H1 (cell line): Measurements from ENCODE around the gene CEP41.

ENCODE experiments used
- CBX8 ChIP-seq: fragments of 300-800, 300-1000 bp; sonication (generic); IDR thresholded peaks from 2 replicates; pipeline ENCODE4 v1.7.1; 2016; ENCODE audit warnings: low read depth, low read length, borderline replicate concordance
- CEBPB ChIP-seq: IDR thresholded peaks from 2 replicates; pipeline ENCODE4 v1.6.1; 2012; ENCODE audit warnings: low read depth, low read length
- CHD2 ChIP-seq: IDR thresholded peaks from 2 replicates; pipeline ENCODE4 v1.6.1; 2012; ENCODE audit warnings: low read length, improper control_type of control experiment
- EGR1 ChIP-seq: IDR thresholded peaks from 2 replicates; pipeline ENCODE4 v1.6.1; 2011; ENCODE audit warnings: low read depth, low read length, borderline replicate concordance
- EZH2 ChIP-seq: fragments of 200-600 bp; sonication (generic); IDR thresholded peaks from 2 replicates; pipeline ENCODE4 v1.7.1; 2012; ENCODE audit warnings: low read depth, mild to moderate bottlenecking, moderate library complexity, low read length, inconsistent platforms; ENCODE audit not compliant: severe bottlenecking
- POLR2AphosphoS5 ChIP-seq: IDR thresholded peaks from 2 replicates; pipeline ENCODE4 v1.6.1; 2011; ENCODE audit warnings: low read depth, low read length
- SIX5 ChIP-seq: IDR thresholded peaks from 2 replicates; pipeline ENCODE4 v1.6.1; 2011; ENCODE audit warnings: mild to moderate bottlenecking, low read depth, low read length
- SP1 ChIP-seq: IDR thresholded peaks from 2 replicates; pipeline ENCODE4 v1.6.1; 2011; ENCODE audit warnings: low read depth, low read length
- SP2 ChIP-seq: IDR thresholded peaks from 2 replicates; pipeline ENCODE4 v1.6.1; 2012; ENCODE audit warnings: mild to moderate bottlenecking, low read length, inconsistent platforms
- TAF1 ChIP-seq: IDR thresholded peaks from 2 replicates; pipeline ENCODE4 v1.6.1; 2011; ENCODE audit warnings: mild to moderate bottlenecking, low read depth, low read length
- ZNF274 ChIP-seq: IDR thresholded peaks from 2 replicates; pipeline ENCODE4 v1.7.0; 2012; ENCODE audit warnings: low read length, borderline replicate concordance; ENCODE audit errors: extremely low read depth
- TF ChIP-seq, protein P1 (sequence below), 3 experiments: IDR thresholded peaks; 1 replicate in 2 of 3; 2 replicates in 1 of 3; pipeline versions ENCODE4 v1.5.1 to v1.6.1; 2011; ENCODE audit warnings: low read length in 3 of 3, mild to moderate bottlenecking in 3 of 3, inconsistent platforms in 2 of 3, low read depth in 1 of 3, moderate library complexity in 1 of 3; ENCODE audit not compliant: insufficient read depth in 1 of 3; ENCODE audit errors: control extremely low read depth in 1 of 3

DNA sequence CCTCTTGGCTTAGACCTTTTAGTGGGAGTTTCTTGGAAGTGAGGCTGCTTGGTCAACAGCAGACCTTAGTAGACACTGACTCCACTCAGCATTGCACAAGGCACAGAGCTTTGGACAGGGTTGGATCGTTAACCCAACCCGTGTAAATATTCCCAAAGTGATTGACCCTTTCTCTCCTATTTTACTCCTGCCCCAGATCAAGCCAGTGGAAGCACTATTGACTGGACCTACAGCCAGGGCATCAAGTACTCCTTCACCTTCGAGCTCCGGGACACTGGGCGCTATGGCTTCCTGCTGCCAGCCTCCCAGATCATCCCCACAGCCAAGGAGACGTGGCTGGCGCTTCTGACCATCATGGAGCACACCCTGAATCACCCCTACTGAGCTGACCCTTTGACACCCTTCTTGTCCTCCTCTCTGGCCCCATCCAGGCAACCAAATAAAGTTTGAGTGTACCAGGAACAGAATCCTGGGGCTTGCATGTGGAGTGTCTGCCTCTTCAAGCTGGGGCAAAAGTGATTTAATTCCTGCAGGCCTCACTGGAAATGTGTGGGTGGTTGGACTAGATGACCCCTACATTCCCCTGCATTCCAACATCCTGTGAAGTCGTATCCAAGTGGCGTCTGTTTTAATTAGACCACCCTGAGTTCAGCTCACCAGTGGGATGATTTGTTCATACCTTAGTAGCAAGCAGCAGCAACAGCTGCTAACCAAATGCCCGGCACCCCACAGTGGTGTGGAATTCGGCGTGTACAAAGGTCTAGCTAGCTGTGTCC, 53.0 kb downstream of the CEP41 start:
- TF ChIP-seq CBX8 (no peak), SP2 (no peak), CHD2 (no peak), EGR1 (no peak), POLR2AphosphoS5 (no peak), EZH2 (no peak), SP1 (no peak), CEBPB (no peak), ZNF274 (no peak), SIX5 (no peak), TAF1 (no peak)
- TF ChIP-seq, protein P1, sequence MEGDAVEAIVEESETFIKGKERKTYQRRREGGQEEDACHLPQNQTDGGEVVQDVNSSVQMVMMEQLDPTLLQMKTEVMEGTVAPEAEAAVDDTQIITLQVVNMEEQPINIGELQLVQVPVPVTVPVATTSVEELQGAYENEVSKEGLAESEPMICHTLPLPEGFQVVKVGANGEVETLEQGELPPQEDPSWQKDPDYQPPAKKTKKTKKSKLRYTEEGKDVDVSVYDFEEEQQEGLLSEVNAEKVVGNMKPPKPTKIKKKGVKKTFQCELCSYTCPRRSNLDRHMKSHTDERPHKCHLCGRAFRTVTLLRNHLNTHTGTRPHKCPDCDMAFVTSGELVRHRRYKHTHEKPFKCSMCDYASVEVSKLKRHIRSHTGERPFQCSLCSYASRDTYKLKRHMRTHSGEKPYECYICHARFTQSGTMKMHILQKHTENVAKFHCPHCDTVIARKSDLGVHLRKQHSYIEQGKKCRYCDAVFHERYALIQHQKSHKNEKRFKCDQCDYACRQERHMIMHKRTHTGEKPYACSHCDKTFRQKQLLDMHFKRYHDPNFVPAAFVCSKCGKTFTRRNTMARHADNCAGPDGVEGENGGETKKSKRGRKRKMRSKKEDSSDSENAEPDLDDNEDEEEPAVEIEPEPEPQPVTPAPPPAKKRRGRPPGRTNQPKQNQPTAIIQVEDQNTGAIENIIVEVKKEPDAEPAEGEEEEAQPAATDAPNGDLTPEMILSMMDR (IDR thresholded peaks at IDR 0.05; ENCODE audit: control extremely low read depth in 1 of 3, insufficient read depth in 1 of 3, low read depth in 1 of 3, low read length in 3 of 3): no peak
